EL (cell line): ENCODE measurements around the gene NAGK.
"Not testable (repeated sequence)": the region's sequence is repeated elsewhere in the genome, so short reads cannot be mapped to it uniquely, and the experiment has no call there.

Experiments
- DNase-seq: peaks from one replicate; pipeline ENCODE4 v3.0.0-alpha.2; 2016

NAGK gene

GRCh38 chr2:71068218-71069035, at the start of gene NAGK:
NAGK (plus strand) TSS chr2:71068648; CDS start chr2:71068684, 36 bp downstream.
- DNase-seq = peak; percentile 95

- not testable (repeated sequence) for DNase-seq
Observed at GRCh38 chr2:71019989-71020388, 48.5 kb upstream of the NAGK start.

DNA sequence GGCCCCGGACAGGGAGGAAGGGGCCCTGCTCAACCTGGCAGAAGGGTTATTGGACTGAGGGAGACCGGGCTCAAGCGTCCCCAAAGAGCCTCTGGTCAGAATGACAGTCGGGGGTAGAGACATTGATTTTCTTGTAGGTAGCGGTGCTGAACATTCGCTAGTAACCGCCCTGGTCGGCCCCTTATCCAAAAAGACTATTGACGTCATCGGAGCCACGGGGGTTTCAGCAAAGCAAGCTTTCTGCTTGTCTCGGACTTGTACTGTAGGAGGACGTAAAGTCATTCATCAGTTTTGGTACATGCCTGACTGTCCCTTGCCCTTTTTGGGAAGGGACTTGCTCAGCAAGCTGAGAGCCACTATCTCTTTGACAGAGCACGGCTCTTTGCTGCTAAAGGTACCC, 47.1 kb upstream of the NAGK start:
- not testable (repeated sequence) for DNase-seq

DNA sequence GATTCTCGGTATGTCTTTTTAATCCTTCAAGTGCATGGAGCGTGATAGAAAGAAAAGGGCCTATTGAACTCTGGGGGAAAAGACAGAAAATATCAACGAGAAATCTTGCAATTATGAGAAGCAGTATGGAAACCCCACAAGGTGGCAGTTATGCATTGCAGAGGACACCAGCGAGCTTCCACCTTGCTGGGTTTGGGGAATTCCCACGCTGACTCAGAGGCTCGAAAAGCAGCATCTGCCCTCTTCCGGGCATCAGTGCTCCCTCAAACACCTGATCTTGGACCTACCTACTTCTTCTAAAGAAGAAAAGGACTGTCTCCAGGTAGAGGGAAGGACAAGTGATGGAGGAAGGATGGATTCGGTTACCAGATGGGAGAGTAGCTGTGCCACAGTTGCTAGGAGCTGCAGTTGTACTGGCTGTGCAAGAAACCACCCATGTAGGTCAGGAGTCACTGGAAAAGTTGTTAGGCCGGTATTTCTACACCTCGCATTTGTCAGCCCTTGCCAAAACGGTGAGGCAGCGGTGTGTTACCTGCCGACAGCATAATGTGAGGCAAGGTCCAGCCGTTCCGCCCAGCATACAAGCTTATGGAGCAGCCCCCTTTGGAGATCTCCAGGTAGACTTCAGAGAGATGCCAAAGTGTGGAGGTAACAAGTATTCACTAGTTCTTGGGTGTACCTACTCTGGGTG, 44.8 kb upstream of the NAGK start:
- DNase-seq = not testable (repeated sequence)

DNA sequence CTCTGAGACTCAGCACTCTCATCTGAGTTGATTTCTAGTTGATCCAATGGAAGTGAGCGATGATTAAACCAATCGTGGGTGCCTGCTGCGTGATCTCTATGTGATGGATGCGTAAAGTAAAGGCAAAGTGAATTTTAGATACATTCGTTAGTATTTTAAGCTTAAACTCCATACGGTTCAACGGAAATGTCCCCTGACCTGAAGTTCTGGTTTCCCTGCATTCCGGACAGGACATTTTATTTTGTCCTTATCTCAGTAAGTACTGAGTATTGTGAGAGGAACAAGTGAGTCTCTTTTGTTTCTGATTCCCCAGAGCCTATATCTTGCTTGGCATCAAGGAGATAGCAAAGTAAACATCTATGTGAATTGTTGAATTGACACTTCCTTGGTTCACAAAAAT, 32.2 kb upstream of the NAGK start:
- not testable (repeated sequence) for DNase-seq

- DNase-seq = no peak
Observed at GRCh38 chr2:71042287-71042686, 26.2 kb upstream of the NAGK start.

DNA sequence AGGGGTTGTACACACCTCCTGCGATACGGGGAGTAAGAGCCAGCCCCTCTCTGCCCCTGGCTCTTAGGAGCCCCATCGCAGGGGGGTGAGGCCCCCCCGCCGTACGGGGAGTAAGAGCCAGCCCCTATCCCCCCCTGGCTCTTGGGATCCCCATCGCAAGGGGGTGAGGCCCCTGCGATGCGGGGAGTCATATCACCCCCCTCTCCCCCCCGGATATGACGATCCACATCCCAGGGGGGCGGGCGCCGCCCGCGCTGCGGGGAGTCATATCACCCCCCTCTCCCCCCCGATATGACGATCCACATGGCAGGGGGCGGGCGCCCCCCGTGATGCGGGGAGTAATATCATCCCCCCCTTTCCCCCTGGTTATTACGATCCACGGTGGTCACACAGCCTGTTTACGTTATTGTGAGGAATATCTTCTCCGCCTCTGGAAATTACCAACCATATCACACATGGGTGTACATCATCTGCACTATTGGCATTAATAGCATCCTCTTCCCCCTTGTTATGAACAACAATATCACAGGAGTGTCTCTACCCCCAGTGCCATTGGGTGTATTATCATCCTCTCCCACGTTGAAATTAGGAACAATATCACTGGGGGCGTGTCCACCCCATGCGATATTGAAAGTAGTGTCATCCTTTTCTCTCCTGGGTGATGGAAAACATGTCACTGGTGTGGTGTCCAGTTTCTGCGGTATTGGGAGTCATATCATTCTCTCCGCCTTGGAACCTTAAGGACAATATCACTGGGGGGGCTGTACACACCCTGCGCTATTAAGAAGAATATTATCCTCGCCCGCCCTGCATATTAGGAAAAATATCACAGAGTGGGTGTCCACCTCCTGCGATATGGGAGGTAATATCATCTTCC, 24.7 kb upstream of the NAGK start:
- no peak for DNase-seq

- DNase-seq = no peak
Observed at GRCh38 chr2:71045151-71045550, 23.3 kb upstream of the NAGK start.

- DNase-seq = no peak
Observed at GRCh38 chr2:71045865-71046548, 22.4 kb upstream of the NAGK start.

- DNase-seq = no peak
Observed at GRCh38 chr2:71048096-71048495, 20.4 kb upstream of the NAGK start.

- DNase-seq = not testable (repeated sequence)
Observed at GRCh38 chr2:71049704-71050360, 18.6 kb upstream of the NAGK start.

DNA sequence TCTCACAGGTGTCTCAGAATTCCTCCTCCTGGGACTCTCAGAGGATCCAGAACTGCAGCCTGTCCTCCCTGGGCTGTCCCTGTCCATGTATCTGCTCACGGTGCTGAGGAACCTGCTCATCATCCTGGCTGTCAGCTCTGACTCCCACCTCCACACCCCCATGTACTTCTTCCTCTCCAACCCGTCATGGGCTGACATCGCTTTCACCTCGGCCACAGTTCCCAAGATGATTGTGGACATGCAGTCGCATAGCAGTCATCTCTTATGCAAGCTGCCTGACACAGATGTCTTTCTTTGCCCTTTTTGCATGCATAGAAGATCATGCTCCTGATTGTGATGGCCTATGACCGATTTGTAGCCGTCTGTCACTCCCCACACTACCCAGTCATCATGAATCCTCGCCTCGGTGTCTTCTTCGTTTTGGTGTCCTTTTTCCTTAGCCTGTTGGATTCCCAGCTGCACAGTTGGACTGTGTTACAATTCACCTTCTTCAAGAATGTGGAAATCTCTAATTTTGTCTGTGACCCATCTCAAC, 13.2 kb upstream of the NAGK start:
- DNase-seq = not testable (repeated sequence)

- DNase-seq = no peak
Observed at GRCh38 chr2:71060211-71060610, 8.2 kb upstream of the NAGK start.

DNA sequence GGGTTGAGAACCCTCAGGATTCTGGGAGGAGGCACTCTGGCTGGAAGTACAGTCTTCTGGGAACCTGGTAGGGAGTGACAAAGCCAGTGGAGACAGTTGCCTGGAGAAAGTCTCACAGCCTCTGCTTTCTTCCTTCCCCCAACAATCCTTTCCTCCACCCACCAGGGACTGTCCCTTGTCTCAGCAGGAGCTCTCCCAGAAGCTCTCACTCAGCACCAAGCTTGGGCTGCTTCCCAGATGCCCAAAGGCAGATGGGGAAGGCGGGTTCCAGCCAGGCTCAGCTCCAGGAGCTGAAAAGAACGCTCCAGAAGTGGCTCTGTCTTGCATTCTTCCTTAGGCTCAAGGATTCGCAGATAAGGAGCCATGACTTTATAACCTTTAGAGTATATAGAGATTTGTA, 7.6 kb upstream of the NAGK start:
- no peak for DNase-seq

DNA sequence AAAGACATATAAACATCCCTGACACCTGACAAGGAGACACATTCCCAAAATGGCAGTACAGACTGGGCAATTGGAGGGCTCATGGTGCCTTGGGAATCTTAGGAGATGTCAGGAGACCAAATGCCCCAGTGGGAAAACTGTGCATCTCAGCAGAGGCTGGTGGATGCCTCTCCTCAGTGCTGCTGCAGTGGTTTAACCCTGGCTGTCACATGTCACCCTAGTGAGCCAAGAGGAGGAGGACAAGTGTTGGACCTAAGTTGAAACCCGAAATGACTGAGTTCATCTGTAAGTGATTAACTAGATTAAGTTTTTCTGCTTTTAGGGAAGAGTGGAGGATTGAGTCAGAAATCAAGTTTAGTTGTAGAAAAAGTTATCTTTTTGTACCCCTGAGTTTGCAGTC, 5.2 kb upstream of the NAGK start:
- no peak for DNase-seq

- DNase-seq = no peak
Observed at GRCh38 chr2:71064110-71064611, 4.3 kb upstream of the NAGK start.

DNA sequence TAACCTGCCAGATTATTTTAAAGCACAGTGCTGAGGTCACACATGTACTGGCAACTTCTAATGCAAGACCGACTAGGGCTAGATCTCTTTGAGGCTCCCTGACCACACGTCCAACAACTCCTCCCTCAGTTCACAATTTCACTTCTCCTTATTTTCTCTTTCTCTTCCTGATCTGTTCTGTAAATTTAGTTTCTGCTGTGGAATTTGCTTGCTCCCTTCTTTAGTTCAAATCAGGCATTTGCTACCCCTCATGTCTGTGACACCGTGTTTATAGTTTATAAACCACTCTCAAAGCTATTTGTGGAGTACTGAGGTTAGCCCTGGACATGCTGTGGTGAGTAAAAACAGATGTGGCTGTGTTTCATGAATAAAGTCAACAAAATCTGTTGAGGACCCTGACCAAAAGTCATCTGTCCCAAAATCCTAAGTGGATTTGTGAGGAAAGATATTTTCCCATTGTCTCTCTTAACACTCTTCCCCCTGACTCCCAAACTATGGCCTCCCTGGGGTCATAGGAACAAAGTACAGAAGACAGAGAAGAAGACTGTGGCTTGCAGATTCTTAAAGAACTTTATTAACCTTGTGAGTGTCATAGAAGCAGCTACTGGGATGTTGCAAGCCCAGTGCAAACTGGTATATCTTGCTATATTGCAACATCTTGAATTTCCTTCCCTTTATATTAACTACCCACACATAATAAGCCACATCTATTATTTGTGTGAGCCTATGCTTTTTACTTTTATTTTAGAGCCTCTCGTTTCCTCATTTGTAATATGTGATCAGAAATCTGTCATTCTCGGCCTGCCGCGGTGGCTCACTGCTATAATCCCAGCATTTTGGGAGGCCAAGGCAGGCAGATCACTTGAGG, 3.5 kb upstream of the NAGK start:
- DNase-seq = no peak

GRCh38 chr2:71066856-71067255, 1.6 kb upstream of the NAGK start:
- DNase-seq = no peak

- no peak for DNase-seq
Observed at GRCh38 chr2:71067567-71068217, 756 bp upstream of the NAGK start.

DNA sequence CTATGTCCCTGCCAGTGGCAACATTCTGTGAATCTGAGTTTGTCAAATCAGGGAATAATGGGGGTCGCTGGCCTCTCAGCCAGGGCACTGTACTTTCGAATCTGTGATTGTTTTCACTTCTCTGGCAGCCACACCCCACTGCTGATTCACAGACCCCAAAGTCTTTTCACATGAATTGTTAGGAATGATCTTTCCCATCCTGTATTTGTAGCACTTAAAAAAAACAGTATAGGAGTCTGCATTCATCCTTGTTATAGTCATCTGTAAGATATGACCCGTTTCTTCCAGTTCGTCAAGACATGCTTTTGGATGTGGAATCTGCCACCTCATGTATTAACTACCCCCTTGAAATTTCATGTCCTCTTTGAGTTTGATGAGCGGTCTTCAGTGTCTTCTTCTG, 928 bp downstream of the NAGK start:
- peak; percentile 48 for DNase-seq
